WI38 (cell line): ENCODE data around the gene PLCD4.

ENCODE experiments used
- H3K4me3 ChIP-seq: 2 replicates; pipeline ENCODE4 v1.5.1; 2011; ENCODE audit warnings: low read depth, mild to moderate bottlenecking, control low read depth, low read length
- CTCF ChIP-seq: IDR thresholded peaks from 2 replicates; pipeline ENCODE4 v1.5.1; 2012; ENCODE audit warnings: low read depth, mild to moderate bottlenecking, control low read depth, low read length

Gene PLCD4

DNA sequence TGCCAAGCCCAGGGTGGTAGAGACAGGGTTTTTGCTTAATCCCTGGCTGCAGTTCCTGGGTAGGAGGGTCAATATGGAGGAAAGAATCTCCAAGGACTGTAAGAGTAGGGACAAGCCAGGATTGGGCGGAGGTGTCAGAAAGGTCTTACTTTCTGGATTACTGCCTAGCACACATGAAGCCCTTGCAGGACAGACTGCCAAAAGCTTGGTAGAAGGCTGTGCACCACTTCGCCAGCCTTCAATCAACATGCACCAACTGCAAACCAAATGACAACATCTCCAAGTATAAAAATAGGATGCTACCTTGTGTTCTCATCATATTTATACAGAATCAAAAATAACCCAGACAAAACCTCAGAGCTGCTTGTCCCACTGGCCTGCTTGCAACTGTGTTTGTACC lies 48.1 kb downstream of the PLCD4 start:
- no peak overlapping the region for H3K4me3 ChIP-seq

DNA sequence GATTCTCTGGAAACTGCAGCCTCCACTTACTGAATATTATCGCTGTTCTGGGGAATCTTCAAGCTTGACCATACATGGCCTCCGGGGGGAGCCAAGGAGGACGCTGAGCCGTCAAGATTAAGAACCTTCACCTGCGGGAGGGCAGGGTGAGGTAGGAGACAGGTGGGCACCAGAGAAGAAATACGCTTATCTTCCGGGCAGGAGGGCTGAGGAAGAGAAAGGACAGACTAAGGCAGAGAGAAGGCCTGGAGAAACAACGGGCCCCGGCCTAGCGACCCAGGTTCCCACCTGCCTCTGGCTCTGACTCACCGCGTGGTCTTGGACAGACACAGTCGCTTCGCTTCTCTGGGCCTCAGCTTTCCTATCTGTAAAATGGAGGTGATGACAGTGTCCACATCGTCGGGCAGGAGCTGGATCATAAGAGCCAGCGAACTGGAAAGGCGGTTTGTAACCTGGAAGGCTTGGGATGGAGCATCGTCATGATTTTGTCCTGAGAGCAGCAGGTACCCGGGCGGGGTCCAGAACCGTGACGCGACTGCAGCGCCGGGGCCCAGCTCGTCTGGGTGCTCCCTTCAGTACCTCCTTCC lies 51.1 kb downstream of the PLCD4 start:
- TF ChIP-seq CTCF: 0 out of 2 replicates have a peak, but pooled peaks have one; percentile 29

More for the DNA sequence above, 48.1 kb downstream of the PLCD4 start:
- TF ChIP-seq CTCF: no peak

GRCh38 chr2:218659258-218659987 lies 51.7 kb downstream of the PLCD4 start, which contains the start of the genes BCS1L and ZNF142:
Gene BCS1L (plus strand): TSS chr2:218659683. CDS start chr2:218660988, 1,305 bp downstream.
Gene ZNF142 (minus strand): TSS chr2:218659623. CDS start chr2:218656429, 3,194 bp downstream.
- H3K4me3 ChIP-seq: peak within 1 kb of the TSS; percentile 76
- no peak for TF ChIP-seq CTCF

More for the DNA sequence above, 51.1 kb downstream of the PLCD4 start:
- peak overlapping the region; percentile 76 for H3K4me3 ChIP-seq

DNA sequence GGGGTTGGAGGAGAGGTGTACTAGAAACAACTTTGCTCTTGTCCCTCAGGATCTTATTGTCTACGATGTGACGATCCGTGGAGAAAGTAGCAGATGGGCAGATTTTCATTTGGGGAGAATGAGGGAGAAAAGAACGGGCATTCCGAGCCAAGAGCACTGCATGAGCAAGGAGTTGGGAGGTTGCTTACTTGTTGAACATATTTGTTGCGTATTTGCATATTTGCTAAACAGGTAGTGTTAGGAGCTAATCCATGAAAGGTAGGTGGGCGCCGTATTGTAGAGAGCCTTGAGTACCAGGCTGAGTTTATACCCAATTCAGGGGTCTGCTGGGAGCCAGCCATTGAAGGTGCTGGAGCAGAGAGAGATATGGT lies 52.3 kb downstream of the PLCD4 start:
- TF ChIP-seq CTCF: no peak
- peak overlapping the region; percentile 76 for H3K4me3 ChIP-seq

DNA sequence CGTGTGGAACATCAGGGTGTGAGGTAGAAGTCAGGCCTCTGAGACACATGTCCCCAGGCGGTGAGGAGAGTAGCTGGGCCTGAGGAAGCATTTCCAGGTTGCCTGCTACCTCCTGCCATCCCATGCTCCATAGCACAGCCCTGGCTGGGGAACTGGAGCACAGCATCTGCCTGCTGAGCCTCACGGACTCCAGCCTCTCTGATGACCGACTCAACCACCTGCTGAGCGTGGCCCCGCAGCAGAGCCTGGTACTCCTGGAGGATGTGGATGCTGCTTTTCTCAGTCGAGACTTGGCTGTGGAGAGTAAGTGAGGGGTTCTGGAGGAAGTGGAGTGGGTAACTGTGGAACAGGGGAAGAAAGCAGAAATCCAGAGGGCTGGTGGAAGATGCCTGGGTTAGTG lies 54.7 kb downstream of the PLCD4 start:
- no peak for TF ChIP-seq CTCF

GRCh38 chr2:218662827-218663226 lies 55.1 kb downstream of the PLCD4 start:
- no peak for TF ChIP-seq CTCF

More for the DNA sequence above, 54.7 kb downstream of the PLCD4 start:
- H3K4me3 ChIP-seq: no peak overlapping the region

GRCh38 chr2:218663901-218664300 lies 56.2 kb downstream of the PLCD4 start:
- no peak for TF ChIP-seq CTCF
- H3K4me3 ChIP-seq: no peak overlapping the region

More at GRCh38 chr2:218662827-218663226, 55.1 kb downstream of the PLCD4 start:
- no peak overlapping the region for H3K4me3 ChIP-seq
